Measurements from ENCODE around the gene NDUFAF7.
"Not testable (repeated sequence)": the region's sequence is repeated elsewhere in the genome, so short reads cannot be mapped to it uniquely, and the experiment has no call there.

Gene NDUFAF7

DNA sequence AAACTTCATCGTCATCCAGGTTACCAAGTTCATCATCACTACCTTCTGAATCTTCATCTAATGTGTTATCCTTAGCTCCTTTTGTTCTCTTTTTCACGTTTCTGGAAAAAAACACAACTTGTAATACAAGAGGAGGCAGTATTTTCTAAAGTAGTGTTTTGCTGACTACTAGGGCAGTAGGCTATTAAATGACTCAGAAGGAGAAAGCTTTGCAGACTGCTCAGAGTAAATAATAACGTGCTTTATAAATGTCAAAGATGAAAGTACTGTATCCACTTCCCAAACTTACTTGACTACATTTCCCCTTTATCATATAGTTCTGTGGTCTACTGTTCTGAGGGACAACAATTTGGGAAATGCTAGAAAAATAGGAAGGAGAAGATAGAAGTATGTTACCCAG, 19.5 kb upstream of the NDUFAF7 start:
- in situ Hi-C loops (cut with MboI; ENCODE audit: low sequenced_read_pairs), result no loop called here

DNA sequence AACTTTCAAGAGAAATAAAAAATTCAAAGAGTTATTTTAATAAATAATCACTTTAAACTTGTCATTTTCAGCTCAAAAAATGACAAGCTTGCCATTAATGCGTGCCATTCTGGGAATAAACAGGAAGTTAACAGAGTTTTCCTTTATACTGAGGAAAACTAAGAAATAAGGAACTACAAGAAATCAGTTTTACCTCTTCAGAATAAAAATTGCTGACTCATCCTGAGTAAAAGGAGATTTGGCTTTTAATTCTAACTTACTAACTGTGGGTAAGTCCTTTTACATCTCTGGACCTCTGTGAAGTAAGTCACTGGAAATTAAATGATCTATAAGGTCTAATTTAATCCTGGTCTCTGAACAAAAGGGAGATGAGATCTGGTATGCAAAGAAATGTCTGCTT, 16.2 kb upstream of the NDUFAF7 start:
- in situ Hi-C loops (cut with MboI; ENCODE audit: low sequenced_read_pairs), result no loop called here

DNA sequence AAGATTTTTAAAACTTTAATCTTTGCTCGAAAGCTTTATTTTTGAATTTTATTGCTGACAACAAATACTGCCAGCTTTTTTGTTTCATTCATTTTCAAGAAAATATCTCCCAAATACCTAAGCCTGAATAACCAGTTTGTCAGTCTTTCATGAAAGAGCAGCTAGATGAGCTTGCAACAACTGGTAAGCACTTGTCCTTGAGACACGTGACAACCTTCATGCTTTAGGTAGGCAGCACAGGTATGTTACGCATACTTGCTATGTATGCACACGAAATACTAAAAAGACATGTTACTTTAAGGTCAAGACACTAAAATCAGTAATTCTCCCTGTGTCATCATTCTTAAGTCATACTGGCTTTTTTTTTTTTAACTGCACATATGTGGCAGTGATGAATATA, 12.4 kb upstream of the NDUFAF7 start:
- in situ Hi-C loops (cut with MboI; ENCODE audit: low sequenced_read_pairs), result no loop called here

DNA sequence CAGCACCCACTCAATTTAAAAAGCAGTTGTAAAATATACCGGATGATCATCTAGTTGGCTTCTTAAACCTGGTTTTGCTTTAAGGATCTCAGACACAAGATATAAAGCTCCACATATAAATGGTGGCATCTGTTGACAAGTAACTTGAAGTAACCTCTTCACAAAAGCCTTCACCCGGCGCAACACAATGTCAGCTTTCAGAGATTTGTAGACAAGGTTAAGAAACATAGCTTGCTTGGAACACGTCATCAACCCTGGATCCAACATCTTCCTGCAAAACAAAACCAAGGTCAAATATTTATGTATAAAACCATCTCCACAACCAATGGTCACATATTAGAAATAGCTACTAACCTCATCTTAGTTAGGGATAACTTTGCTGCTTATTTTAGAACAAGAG, 8.3 kb upstream of the NDUFAF7 start:
- in situ Hi-C loops (cut with MboI; ENCODE audit: low sequenced_read_pairs), result no loop called here

DNA sequence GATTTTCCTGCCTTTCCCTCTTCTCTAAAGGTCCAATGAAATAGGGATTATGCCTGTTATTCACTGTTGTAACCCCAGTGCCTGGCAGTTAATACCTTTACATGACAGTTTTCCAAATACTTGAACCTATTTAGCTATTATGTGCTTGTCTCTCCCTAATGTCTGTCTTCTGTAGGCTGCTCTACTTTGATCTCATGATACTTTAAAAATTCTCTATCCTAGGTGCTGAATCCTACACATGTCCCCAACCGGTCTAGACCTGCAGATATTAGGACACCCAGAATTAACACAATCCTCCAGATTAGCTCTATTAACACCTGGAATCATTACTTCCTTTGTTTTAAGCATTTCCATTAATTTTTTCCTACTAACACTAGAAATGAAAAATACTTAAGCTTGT, 7.4 kb upstream of the NDUFAF7 start:
- in situ Hi-C loops (cut with MboI; ENCODE audit: low sequenced_read_pairs), result no loop called here

DNA sequence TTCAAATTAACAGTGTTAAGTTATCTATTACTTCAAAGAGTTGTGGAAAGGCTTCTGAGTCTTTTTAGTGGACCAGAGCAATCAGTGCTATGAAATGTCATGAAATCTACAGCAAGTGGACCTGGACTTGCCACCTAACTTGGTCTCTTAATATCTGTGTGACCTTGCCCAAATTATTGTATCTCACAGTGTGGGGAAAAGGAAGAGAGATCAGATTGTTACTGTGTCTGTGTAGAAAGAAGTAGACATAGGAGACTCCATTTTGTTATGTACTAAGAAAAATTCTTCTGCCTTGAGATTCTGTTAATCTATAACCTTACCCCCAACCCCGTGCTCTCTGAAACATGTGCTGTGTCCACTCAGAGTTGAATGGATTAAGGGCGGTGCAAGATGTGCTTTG, 6.3 kb upstream of the NDUFAF7 start:
- in situ Hi-C loops (cut with MboI; ENCODE audit: low sequenced_read_pairs), result not testable (repeated sequence)

DNA sequence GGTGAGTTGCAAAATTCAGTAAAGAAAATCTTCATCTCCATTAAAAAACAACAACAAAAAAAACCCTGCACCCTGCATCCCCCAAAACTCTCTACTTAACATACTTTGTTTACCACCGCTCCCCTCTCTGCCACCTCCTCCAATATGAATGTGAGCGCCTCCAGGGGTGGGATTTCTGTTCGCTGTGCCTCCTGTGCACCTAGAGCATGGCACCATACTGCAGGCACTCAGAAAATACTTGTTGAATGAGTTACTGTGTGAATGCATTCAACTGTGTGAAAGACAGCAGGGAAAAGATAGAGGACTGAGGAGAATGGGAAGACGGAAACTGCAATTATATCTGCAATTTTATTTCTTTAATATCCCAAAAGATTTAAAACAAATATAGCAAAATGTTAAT, 4.6 kb upstream of the NDUFAF7 start:
- in situ Hi-C loops (cut with MboI; ENCODE audit: low sequenced_read_pairs), result no loop called here

DNA sequence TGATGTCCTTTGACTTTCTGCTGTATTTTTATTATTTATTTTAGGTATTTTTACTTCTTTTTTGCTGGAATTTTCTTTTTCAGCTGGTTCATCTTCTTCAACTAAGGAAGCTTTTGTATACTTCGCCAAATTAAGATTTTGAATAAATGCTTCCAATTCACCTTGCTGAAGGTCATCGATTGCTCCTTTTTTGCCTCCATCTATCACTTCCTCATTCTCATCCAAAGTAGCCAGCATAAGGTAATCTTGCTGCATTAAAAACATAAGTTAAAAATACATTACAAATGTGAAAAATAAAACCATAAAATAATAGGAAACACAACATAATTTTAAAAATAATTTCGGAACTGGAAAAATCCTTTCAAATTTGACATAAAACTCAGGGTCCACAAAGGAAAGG, 2.7 kb upstream of the NDUFAF7 start:
- in situ Hi-C loops (cut with MboI; ENCODE audit: low sequenced_read_pairs), result no loop called here

DNA sequence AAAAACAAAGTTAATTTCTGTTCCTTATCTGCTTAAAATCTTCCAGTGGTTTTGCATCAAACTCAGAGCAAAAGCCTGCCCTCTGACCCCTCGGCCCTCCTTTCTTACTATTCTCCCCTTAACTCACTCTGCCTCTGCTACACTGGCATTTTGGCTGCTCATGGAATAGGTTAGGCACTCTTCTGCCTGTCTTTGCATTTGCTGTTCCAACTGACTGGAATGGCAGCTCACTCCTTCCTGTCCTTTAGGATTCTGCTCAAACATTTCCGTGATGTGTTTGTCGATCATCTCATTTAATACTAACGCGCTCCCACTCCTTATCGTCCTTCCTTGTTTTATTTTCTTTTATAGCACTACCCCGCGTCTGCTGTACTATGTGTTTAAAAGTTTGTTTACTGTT, 877 bp upstream of the NDUFAF7 start:
- in situ Hi-C loops (cut with MboI; ENCODE audit: low sequenced_read_pairs), result no loop called here

DNA sequence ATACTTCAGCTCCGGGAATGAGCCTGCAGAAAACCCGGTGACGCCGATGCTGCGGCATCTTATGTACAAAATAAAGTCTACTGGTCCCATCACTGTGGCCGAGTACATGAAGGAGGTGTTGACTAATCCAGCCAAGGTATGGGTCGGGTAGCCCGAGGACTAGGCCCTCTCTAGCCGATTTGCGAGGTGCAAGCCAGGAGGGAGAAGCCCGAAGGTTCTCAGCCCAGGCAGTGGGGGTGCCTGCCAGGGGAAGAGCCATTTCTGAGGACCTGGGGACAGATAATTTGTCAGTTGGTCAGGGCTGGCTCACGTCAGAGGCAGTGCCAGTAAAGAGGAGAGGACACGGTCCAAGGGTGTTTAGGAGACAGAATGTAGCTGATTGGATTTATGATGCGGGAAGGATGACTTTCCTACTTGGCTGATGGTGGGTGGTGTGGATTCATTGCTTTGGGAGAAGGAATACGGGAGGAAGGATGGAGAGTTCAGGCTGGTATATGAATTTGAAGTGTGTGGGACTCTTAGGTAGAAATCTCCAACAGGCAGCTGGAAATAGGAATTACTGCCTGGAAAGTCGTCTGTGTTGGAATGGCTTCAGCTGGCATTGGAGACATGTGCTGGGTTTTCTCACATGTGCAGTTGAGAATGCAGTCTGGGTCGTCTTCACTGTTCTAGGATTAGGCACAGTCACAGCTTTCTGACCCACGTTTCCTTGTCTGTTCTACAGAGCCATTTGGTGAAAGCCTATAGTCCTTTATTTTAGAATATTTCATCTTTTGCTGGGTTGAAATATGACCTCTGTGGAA, 874 bp downstream of the NDUFAF7 start:
- in situ Hi-C loops (cut with MboI; ENCODE audit: low sequenced_read_pairs), result no loop called here

DNA sequence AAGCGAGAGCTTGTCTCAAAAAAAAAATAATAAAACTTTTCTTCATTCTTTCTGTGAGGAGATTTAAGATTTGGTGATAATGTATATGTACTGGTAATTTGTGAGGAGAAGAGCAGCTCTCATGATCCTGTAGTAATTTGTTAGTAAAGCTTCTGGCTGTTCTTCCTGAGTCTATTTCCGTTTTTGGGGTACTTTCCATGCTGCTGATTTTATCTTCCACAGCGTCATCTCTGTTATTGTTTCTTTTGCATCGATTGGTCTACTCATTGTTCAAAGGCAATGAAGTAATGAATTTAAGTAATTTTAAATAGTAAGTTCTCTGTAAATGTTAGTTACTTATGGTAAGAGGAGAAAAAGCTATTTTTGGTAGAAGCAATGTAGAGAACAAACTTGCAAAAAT, 12.0 kb downstream of the NDUFAF7 start:
- in situ Hi-C loops (cut with MboI; ENCODE audit: low sequenced_read_pairs), result no loop called here

DNA sequence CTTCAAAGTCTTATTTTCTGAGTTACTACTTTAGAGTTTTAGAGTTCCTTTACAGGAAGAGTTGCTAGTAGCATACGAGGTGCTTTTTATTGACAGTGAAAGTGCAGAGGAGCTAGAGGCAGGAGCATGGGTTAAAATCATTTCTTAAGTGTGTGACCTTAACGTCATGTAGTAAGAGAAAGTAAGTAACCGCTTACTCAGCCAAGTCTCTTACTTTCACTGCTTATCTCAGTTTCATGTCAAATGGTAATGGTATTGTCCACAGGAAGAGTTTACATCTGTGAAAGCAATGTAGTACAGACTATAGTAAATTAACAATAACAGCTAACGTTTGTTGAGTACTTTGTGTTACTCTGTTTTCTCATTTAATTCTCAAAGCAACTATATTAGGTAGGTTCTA, 12.6 kb downstream of the NDUFAF7 start:
- in situ Hi-C loops (cut with MboI; ENCODE audit: low sequenced_read_pairs), result no loop called here

DNA sequence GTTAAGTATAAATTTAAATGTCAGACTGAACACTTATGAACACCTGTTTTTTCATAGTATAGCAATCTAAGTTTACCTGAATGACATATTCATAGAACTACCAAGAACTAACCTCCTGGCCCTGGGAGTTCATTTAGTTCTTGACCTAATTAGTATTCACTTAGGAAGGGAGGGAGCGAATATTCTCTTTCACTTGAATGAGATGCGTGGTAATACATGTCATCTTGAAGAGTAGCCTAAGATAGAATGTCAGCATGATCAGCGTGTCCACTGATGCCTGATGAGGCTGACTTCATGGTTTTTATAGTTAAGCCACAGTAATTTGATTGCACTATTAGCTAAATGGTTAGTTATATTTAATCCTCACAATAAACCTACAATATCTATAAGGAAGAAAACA, 13.3 kb downstream of the NDUFAF7 start:
- in situ Hi-C loops (cut with MboI; ENCODE audit: low sequenced_read_pairs), result no loop called here

DNA sequence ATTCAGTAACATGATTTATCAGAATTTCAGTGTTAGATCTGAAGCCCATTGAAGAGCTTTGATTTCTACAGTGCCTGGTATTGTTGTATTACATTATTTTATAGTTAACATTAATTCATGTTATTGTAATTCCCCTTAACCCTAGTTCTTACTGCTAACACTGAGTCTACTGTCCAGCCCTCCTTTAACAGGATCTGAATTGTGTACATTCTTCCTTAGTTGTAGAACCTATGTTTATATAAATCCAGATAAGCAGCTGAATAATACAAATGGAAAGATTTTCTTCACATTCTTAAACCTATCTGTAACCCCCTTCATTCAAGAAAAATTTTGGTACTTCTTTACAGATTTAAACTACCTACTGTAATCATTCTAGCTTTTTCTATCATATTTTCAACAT, 14.7 kb downstream of the NDUFAF7 start:
- in situ Hi-C loops (cut with MboI; ENCODE audit: low sequenced_read_pairs), result no loop called here

DNA sequence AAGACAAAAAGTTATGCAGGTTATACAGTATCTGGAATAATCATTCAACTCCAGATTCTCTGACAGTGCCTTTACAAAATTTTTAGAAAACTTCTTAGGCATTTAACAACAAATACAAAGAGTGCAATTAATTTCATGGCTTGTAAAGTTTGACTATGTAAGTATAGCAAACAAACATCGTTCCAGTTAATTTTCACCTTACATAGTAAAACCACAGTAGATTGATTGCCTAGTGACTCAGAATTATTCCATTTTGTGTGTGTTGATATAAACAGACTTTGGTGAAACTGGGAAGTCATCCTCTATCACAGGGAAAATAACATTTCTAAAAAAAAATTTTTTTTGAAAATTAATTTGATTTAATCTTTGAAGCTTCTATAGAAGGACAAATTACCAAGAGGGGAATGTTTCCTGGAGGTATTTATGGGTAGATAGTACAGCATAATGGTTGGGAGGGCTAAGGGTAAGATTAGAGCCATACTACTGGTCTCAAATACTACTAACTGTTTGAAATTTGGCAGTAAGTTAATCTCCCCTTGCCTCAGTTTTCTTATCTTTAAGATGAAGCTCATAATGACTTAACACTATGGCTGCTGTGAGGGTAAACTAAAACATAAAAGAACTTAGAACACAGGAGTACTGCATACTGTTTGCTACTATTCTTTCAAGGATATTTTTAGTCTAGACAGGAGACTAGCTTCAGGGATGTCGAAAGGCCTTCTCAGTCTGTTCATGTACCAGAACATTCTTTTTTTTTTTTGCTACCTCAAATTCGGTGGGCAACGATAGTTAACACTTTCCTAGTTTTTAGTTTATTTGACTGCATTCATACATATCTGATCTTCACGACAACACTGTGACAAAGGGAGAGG, 19.6 kb downstream of the NDUFAF7 start:
- in situ Hi-C loops (cut with MboI; ENCODE audit: low sequenced_read_pairs), result no loop called here

DNA sequence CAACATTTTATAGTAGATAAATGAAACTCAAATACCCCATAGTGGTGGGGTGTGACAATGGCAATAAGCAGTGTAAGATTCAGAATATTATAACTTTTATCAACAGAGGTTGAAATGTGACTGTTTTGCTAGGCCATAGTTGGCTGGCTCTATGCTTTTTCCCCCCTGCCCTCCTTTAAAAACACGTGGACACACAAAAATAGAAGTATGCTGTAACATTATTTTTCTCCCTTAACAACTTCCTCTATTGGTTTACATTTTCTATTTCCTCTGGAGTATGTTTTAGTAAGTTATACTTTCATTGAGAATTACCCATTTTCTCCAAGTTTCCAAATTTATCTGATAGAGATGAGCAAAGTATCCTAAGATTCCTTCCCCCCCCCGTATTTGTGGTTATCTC, 31.1 kb downstream of the NDUFAF7 start:
- in situ Hi-C loops (cut with MboI; ENCODE audit: low sequenced_read_pairs), result no loop called here

DNA sequence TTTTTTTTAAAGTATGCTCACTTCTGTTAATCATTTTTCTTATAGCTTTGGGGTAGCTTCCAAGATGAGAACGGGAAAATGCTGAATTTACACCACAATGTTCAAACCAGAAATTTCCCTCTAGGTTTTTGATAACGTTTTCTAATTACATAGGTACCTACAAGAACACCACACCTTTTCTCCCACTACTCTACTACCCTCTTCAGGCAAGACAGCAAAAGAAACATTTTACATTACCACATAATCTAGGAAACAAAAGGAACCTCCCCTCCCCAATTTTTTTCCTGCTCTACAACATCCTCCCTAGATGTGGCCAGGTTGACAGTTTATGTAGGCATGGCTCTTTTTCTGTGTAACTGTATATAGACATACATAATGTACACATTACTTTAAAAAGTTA, 32.4 kb downstream of the NDUFAF7 start:
- in situ Hi-C loops (cut with MboI; ENCODE audit: low sequenced_read_pairs), result no loop called here

DNA sequence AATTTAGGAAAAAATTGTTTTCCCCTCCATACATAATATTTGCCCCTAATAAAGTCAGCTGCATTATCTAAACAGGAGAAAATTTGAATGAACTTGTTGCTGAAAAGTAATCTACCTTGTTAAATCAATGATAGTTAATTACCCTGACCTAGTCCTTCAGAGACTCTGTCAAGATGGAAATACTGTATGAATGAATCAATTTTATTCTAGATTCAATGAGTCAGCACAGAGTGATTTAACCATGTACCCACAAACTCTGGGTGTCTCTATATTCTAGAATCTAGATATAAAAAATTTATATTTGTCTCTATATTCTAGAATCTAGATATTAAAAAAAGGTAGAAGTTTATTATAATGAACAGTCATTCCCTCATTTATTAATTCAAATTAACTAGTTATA, 36.2 kb downstream of the NDUFAF7 start:
- in situ Hi-C loops (cut with MboI; ENCODE audit: low sequenced_read_pairs), result no loop called here

DNA sequence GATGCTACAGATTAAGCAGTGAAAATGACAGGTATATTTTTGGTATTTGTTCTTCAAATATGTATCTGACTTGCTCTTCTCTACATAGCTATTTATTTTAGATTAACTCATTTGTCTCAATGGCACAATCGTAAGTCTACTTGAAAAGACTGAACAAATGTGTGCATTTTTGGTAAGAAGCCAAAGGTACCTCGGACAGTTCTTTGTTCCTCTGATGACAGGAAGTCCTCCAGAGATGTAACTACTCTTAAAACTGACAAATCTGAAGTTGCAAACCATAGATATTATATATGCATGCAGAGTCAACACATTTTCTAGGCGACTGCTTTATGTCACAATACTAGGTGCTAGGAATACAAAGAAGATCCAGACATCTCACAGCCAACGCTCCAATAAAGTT, 36.7 kb downstream of the NDUFAF7 start:
- in situ Hi-C loops (cut with MboI; ENCODE audit: low sequenced_read_pairs), result no loop called here

DNA sequence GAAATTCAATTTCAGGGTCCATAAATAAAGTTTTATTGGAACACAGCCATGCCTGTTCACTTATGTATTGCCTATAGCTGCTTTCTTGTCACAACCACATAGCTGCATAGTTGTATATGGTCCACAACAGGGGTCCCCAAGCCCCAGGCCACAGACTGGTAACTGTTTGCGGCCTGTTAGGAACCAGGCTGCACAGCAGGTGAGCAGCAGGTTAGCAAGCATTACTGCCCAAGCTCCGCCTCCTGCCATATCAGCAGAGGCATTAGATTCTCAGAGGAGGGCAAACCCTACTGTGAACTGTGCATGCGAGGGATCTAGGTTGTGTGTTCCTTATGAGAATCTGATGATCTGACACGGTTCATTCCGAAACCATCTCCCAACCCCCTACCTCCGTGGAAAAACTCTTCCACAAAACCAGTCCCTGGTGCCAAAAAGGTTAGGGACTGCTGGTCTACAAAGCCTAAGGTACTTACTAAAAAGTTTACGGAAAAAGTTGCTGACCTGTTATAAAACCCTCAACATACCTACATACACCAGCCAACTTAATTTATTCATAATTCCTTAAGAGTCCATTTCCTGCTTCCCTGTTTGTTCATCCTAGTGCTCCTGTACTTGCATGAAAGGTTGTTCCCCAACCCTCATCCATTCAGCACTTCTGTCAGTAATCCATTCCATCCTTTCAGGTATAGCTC, 40.1 kb downstream of the NDUFAF7 start:
- in situ Hi-C loops (cut with MboI; ENCODE audit: low sequenced_read_pairs), result no loop called here

DNA sequence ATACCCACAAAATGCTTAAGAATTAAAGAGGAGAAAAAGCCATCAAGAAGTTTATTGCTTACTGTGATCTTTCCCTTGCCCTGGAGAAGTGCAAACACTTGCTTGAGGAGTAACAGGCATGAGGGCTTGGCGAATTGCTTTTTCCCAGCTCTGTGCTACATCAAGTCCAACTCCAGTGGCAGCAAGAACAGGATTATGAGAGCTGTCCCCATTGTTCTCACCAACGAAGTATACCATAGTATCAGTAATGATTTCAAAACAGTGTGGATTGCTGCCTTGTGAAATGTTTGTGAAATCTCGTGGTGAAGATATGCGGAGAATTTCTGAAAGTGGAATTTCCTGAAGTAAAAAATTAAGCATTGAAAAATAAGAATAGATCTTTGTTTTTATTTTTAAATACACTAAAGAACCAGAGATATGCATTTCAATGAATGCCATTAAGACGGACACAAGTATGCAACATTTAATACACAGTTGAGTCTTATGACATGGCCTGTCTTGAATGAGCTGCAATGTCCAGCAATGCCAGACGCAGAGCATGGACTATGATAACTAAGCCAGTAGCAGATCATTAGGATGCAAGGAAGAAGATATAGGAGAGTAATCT, 43.0 kb downstream of the NDUFAF7 start:
- in situ Hi-C loops (cut with MboI; ENCODE audit: low sequenced_read_pairs), result no loop called here

All from HL-60/S4 treated with phorbol 12-myristate 13-acetate at 8.2 ng/mL for 4 days and 3 days (cell line).